ENCODE measurements around the gene MICAL2.

Gene MICAL2

DNA sequence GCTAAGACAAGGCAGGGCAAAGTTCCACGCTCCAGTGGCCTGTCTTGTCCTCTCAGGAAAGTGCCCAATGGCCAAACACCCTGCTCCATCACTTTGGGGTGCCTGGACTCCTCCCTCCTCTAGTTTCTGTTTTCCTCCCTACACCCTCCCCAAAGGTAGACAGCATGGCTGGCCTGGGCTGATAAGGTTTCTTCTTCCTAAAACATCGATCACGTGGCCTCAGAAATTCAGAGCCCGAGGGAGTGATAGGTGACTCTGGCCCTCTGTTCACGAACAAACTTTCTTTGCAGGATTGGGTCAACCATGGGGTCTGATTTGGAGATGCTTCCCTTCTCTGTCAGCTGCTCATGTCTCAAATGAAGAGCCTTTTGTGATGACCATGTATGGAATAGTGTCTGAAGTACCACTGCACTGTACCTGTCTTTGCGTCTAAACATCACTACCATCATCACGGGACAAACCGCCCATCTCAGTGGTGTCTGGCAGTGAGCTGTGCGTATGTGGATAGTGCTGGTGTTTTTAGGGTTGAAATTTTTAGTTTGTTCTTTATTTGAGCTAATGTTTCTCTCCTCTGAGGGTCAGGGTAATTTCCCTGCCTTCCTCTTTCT lies 6.1 kb downstream of the MICAL2 start:
- in situ Hi-C loops (cut with HindIII; ENCODE audit: low sequenced_read_pairs): no loop called here
- H3K4me3 ChIP-seq (ENCODE audit: low read depth, low read length): no peak overlapping the region
- DNase-seq (ENCODE audit: low read depth): no peak
- TF ChIP-seq, protein P1, sequence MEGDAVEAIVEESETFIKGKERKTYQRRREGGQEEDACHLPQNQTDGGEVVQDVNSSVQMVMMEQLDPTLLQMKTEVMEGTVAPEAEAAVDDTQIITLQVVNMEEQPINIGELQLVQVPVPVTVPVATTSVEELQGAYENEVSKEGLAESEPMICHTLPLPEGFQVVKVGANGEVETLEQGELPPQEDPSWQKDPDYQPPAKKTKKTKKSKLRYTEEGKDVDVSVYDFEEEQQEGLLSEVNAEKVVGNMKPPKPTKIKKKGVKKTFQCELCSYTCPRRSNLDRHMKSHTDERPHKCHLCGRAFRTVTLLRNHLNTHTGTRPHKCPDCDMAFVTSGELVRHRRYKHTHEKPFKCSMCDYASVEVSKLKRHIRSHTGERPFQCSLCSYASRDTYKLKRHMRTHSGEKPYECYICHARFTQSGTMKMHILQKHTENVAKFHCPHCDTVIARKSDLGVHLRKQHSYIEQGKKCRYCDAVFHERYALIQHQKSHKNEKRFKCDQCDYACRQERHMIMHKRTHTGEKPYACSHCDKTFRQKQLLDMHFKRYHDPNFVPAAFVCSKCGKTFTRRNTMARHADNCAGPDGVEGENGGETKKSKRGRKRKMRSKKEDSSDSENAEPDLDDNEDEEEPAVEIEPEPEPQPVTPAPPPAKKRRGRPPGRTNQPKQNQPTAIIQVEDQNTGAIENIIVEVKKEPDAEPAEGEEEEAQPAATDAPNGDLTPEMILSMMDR (IDR thresholded peaks at IDR 0.05; ENCODE audit: low read depth, low read length, missing control alignments): no peak

DNA sequence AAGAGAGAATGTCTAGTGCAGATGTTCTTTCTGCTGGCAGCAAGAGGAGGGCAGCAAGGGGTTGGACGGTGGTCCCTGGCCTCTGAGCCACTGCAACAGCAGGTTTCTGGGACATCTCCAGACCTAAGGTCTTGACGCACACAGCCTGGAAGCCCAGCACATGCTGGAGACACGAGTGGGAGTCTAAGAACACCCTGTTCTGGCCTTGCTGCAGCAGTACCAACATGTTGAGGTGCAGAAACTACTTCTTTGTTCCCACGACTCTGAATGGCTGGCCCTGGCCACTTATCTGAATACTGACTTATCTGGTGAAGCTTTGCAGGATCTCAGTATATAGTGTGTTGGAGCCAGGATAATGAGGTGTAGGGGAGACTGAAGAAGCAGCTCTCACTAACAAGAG lies 6.8 kb downstream of the MICAL2 start:
- in situ Hi-C loops (cut with HindIII; ENCODE audit: low sequenced_read_pairs): no loop called here
- DNase-seq (ENCODE audit: low read depth): no peak
- TF ChIP-seq, protein P1 (IDR thresholded peaks at IDR 0.05; ENCODE audit: low read depth, low read length, missing control alignments): no peak
- H3K4me3 ChIP-seq (ENCODE audit: low read depth, low read length): no peak overlapping the region

DNA sequence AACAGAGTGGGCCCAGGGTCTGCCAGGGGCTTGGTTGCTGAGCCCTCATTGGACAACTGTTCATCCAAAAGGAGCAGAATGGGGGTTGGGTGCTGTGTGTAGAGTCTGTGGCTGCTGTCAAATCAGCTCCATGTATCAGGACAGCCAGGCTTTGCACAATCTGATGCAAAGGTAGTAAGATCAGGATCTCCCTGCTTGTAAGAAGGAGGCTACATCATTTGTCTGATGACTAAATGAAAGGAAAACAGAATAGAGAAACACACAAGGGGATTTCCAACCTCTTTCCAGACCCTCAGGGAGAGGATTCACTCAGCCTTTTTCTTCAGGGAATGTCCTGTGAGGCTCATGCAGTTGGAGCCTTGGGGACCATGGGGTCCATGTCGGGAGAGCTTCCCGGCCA lies 7.2 kb downstream of the MICAL2 start:
- DNase-seq (ENCODE audit: low read depth): no peak
- in situ Hi-C loops (cut with HindIII; ENCODE audit: low sequenced_read_pairs): no loop called here
- TF ChIP-seq, protein P1 (IDR thresholded peaks at IDR 0.05; ENCODE audit: low read depth, low read length, missing control alignments): no peak

DNA sequence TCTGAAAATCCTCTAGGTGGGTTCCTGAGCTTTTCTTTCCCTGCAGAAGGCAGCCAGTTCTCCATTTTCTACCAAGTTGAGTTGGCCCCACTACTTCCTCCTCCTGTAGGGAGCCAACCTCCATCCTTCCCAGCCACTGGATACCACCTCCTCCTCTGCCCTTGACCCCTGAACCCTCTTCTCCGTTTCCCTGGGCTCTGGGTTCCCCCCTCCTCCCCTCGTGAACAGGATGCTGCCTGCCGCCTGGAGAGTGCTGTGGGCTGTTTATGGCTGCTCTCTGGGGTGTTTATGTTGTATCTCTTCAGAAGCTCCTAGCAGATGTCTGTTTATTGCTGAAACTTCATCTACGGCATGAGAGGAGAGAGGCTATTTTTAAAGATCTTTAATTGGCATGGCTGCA lies 8.6 kb downstream of the MICAL2 start:
- no peak overlapping the region for H3K4me3 ChIP-seq (ENCODE audit: low read depth, low read length)
- TF ChIP-seq, protein P1 (IDR thresholded peaks at IDR 0.05; ENCODE audit: low read depth, low read length, missing control alignments): peak; percentile 7
- in situ Hi-C loops (cut with HindIII; ENCODE audit: low sequenced_read_pairs): no loop called here
- no peak for DNase-seq (ENCODE audit: low read depth)

More for the DNA sequence above, 7.2 kb downstream of the MICAL2 start:
- no peak overlapping the region for H3K4me3 ChIP-seq (ENCODE audit: low read depth, low read length)

DNA sequence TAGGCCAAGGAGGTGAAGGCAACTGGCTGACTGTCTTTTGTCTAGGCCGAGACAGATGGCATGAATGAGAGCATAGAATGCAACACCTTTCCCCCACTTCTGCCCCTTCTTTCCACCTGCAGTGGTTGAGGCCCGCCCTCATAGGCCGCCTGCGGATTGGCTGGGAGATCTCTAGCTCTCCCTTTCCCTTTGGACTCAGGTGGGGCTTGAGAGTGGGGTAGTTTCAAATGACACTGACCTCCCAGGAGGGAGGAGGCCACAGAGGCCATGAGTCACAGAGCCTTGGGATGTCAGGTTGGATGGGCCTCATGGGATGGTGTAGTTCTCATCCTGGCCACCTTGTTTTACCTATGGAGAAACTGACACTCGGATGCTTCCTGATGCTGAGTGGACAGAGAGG lies 9.1 kb downstream of the MICAL2 start:
- DNase-seq (ENCODE audit: low read depth): no peak
- H3K4me3 ChIP-seq (ENCODE audit: low read depth, low read length): no peak overlapping the region
- in situ Hi-C loops (cut with HindIII; ENCODE audit: low sequenced_read_pairs): no loop called here
- TF ChIP-seq, protein P1 (IDR thresholded peaks at IDR 0.05; ENCODE audit: low read depth, low read length, missing control alignments): no peak

DNA sequence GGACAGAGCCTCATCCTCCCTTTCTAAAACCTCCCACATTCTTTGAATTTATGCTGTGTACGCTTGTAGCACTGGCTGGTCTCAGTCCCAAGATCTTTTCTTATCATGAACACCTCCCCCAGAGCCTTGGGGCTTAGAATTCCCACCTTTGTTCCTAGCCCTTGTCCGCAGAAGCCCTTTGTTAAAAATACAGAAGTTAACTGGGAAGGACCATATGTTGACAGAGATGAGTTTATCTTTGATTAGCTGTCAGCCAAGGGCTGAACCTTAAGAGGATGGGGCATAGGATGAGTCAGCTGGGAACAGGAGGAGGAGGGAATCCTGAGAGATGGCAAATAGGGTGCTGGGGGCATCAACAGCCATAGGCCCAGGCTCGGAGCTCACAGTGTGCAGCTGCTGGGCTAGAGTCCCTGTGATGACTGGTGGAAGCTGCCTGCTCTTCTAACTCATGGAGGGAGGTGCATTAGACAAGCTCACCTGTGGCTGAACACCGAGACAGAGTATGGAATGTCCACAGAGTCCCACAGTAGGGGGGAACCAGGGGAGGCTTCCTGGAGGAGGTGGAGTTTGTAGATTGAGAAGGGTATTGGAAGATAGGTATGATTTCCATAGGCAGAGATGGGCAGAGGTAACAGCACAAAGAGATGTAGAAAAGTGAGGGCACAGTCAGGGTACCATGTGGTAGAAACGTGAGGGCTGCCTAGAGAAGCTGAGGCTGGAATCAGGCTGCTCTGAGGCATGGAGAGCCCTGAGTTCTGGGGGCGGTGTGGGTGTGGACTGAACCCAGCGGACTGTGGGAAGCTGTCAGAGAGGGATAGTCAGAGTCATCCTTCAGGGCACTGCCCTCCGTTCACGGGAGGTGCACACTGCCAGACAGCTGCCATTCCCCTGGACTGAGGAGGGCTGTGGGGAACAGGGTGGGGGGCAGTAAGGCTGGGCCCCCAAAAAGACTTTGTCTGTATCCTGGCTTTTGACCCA lies 9.9 kb downstream of the MICAL2 start:
- no peak for DNase-seq (ENCODE audit: low read depth)
- in situ Hi-C loops (cut with HindIII; ENCODE audit: low sequenced_read_pairs): no loop called here
- no peak overlapping the region for H3K4me3 ChIP-seq (ENCODE audit: low read depth, low read length)
- TF ChIP-seq, protein P1 (IDR thresholded peaks at IDR 0.05; ENCODE audit: low read depth, low read length, missing control alignments): no peak
